Activated CD4-positive, alpha-beta T cell treated with anti-CD3 and anti-CD28 coated beads for 4 hours (primary cell): ENCODE results near the gene RNF225.
A peak's percentile ranks its signal among the peaks of the same experiment; 100 is the strongest.
"Not testable (repeated sequence)": the region's sequence is repeated elsewhere in the genome, so short reads cannot be mapped to it uniquely, and the experiment has no call there.

ENCODE experiments used
- DNase-seq, 2 donors: peaks; one replicate each; pipeline ENCODE4 v3.0.0-alpha.2; 2020

RNF225 gene

DNA sequence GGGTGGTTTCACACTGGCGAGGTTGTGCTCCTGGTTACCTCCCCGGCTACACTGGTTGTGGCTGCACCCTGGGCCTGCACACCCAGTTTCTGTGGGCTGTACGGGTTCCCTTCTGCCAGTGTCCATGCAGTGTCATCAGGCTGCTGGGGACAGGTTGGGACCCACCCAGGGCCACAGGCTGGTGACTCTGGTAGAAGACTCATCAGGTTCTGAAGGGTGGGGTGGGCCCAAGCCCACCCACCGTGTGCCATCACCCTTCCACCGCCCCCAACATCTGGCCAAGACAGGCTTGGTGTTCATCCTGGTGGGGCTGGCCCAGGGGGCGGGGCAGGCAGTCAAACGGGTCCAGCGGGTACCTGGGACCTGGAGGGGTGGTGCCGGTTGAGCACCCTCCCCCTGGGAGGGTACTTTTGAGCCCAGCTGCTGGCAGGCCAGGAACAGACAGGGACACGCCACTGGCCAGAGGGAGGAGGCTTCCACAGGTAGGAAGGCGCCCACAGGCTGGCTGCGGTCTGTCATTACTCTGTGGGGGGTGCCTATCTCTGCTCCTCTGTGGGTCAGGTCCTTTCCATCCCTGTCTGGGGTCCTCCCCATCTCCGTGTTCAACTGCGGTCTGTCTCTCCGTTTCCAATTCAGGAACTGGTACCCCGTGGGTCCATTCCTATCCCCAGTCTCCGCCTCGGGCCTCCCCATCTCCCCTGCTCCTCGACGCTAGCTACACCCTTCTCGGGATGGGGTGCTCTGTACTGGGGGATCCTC lies at the start of gene RNF225:
TSS of gene RNF225 (plus strand) at position 437 of the 759 bp plus-strand sequence. CDS start 434 bp downstream, outside the sequence.
- no peak for DNase-seq

GRCh38 chr19:58346961-58347929 lies 48.2 kb upstream of the RNF225 start:
- peak; percentile 51 to 62 for DNase-seq

DNA sequence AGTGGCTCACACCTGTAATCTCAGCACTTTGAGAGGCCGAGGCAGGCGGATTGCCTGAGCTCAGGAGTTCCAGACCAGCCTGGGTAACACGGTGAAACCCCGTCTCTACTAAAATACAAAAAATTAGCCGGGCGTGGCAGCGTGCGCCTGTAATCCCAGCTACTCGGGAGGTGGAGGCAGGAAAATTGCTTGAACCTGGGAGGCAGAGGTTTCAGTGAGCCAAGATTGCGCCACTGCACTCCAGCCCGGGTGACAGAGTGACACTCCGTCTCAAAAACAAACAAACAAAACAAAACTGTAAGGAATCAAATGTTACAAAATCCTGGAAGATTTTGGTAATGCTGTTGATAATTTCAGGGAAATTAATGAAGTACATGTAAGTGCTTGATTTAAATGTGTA lies 47.4 kb upstream of the RNF225 start:
- not testable (repeated sequence) for DNase-seq

GRCh38 chr19:58349590-58349989 lies 45.9 kb upstream of the RNF225 start:
- no peak for DNase-seq

DNA sequence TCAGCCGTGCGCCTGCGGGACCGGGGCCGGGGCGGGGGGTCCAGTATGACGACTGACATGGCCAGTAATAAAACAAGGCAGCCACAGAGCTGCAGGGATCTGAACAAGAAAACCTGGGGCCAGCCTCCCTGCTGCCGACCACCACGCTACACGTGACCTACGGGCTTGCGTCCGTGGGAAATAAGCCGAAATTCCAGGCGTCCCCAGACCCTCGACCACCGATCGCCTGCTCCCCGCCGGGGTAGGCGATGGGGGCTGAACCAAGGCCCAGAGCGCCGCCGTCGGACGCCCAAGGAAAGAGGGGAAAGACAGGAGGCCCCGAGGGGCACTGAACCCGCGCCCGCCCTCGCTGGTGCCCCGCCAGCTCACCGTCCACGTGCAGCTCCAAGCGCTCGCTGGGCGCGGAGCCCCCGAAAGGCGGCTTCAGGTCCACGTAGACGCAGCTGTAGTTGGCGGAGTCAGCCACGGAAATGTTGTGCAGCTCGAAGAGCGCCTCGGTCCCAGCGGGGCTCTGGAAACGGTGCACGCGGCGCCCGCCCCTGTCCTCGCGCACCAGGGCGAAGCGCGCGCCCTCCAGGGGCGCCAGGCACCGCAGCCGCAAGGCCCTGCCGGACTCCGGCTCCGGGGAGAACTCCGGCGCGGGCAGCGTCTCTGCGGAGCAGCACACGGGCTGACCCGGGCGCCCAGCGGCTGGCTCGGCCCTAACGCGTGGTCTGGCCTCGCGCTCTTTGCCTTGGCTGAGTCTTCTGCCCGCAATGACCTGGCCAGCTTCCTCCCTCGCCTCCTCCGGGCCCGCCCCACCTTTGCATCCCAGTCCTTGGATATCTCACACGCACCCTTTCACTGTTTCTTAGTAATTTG lies 45.2 kb upstream of the RNF225 start:
- DNase-seq: no peak

GRCh38 chr19:58350871-58351557 lies 44.4 kb upstream of the RNF225 start:
- no peak for DNase-seq

DNA sequence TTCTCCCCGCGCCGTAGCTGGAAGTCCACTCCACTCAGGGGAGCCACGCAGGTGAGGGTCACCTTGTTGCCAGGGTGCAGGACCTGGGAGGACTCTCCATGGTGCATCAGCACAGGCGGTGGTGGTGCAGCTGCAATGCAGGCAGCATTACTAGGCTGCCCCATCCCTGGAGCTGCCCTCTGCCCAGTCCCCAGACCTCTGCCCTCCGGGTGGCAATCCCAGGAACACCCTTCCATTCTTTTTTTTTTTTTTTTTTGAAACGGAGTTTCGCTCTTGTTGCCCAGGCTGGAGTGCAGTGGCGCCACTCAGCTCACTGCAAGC lies 43.9 kb upstream of the RNF225 start:
- DNase-seq: no peak

GRCh38 chr19:58351990-58352755 lies 43.3 kb upstream of the RNF225 start:
- no peak for DNase-seq

DNA sequence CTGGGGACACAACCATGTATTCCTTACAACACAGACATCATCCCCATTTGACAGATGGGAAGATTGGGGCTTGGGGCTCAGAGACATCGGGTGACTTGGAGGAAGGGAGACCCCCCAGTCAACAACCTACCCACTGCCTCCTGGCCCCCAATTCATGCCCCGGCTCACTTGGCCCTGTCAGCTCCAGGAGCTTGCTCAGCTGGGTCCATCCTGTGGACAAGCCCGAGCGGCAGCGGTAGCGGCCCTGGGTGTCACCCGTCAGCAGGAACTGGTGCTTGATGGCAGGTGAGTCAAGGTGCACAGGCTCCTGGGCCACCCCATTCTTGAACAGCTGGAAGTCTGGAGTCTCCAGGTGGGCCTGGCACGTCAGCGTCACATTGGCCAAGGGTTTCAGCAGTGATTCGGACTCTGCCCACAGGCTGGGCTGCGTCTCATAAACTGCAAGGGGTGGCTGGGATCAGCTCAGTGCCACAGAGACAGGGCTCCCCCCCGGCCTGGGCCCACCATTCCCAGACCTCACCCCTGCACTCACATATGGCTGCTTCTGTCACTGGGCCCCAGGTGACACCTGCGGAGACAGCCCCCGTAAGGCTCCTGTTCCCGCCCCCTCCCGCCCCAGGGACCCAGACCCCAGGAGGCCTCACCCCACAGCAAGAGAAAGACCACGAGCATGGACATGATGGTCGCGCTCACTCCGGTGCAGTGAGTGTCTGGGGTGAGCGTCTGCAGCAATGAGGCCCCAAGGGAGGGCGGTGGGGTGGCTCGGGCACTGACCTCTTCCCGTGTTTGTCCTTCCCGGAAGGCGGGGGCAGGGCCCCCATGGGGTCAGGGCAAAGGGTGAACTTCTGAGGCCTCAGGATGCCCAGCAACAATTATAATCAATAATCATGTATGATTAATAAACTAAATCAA lies 42.4 kb upstream of the RNF225 start, which contains the start of gene A1BG:
TSS of gene A1BG (minus strand) at position 733 of the 912 bp plus-strand sequence. CDS start at position 678, 55 bp downstream.
- no peak for DNase-seq

DNA sequence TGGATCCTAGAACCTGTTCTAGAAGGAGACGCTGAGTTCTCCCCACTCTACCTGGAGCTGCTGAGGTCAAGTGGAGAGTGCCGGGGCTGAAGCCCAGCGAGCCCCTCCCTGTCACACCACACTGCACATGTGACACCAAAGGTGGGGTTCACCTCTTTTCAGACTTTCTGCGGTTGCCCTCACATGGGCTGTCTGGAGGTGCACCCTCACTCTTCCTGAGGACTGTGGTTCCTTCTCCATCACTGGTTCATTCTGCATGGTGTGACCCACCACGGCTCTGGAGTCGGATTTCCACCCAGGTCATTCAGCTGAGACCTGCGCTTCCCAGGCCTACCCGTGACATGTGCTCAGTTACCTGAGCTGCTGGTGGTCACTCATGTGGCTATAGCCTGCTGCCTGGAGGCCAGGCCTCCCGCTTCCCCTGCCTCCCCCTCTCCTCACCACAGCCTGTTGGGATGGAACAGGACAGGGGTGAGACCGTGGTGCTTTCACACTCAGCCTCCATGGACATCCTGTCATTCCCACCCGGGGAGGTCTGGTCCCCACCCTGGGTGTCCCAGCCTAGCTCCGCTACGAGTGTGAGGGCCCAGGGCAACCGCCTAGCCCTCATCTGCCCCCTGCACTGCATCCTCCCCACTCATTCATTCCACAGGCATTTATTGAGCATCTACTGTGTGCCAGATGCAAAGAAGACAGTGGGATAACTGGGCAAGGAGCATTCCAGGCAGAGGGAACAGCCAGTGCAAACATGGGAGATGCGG lies 41.6 kb upstream of the RNF225 start:
- DNase-seq: no peak

DNA sequence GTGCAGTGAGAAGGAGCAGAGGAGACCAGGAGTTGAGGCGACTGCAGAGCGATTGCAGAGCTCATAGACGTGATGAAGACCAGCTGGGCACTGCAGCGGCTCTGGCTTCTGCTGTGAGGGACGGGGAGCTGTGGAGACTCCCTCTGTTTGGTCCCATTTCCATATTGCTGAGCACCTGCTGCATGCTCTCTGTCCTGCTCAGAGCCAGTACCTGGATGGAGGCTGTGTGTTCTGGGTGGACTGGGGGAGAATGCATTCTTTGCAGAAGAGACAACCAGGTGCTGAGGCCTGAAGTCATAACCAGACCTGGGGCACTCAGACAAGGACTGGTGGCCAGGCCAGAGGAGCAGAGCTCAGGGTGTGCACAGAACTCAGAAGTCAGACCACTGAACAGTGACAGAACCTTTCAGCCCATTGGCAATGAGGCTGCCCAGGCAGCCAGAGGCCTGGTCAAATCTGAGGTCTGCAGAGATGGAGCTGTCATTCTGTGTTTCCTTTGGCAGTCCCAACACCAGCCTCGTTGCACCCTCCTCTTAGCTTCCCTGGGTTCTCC lies 40.9 kb upstream of the RNF225 start:
- DNase-seq: no peak

GRCh38 chr19:58355215-58355796 lies 40.1 kb upstream of the RNF225 start:
- DNase-seq: no peak

GRCh38 chr19:58355908-58356765 lies 39.3 kb upstream of the RNF225 start:
- peak in 1 of 2 donors; percentile 27 for DNase-seq

GRCh38 chr19:58356766-58357480 lies 38.5 kb upstream of the RNF225 start:
- DNase-seq: no peak

DNA sequence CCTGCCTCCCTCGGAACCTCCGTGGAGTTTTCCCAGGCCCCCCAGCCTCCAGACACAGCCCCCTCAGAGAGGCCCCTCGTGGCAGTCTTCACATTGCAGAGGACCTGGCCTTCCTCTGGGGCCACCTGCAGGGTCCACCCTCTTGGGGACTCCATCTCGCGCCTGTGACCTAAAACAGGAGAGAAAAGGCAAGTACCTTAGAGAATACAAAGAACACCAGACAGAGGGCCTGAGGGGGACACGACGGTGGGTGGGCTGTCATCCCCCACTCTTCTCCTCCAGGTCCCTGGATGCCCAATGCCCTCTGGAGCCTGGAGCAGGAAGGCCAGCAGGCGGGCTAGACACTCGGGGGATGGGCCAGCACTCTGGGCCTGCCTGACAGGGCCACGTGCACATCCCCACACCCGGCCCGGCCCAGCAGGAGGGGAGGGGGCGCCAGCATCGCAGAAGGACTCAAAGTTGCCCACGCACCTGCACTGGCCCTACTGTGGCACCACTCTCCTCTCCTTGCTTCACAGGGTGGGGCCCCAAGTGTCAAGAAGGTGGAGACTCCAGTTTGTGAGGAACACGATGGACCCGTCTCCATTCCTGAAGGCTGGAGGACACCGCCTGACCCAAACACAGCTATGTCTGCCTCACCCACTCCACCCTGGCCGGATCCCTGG lies 37.8 kb upstream of the RNF225 start:
- no peak for DNase-seq

DNA sequence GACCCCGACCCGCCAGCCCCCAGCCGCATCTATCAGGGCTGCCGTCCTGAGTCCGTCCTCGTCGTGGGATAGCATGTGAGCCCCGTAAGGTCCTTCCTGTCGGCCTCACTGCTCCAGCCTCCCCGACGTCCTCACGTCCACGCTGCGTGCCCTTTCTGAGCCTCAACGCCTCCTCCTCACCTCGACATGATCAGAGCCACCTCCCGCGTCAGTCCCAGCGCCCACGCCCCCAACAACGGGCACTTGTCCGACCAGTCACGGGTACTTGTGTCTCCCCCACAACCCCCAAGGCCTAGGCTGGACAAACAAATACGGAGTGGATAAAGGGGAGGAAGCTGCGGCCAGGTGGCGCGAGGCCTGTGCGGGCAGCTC lies 33.6 kb upstream of the RNF225 start:
- peak; percentile 36 to 39 for DNase-seq
